Liver (tissue), 9 donors: ENCODE measurements around the gene HOXB3. TPM values are rescaled to one million over a fixed set of nuclear protein-coding genes. Genes with fewer than 3 reads are reported as not detected.

Experiments
- DNase-seq: peaks from one replicate; pipeline ENCODE4 v3.0.0-alpha.2; 2017; ENCODE audit warnings: low spot score
- H3K27ac ChIP-seq, 2 donors: one replicate each; pipeline ENCODE4 v1.7.0; 2013; ENCODE audit warnings: inconsistent platforms in 2 of 2, low read length in 2 of 2, control low read depth in 1 of 2, low read depth in 1 of 2, mild to moderate bottlenecking in 1 of 2
- H3K27me3 ChIP-seq, 4 donors: one replicate each; pipeline versions ENCODE4 v1.6.1 to v1.7.0; 2013; ENCODE audit warnings: low read length in 3 of 4, inconsistent platforms in 1 of 4, mild to moderate bottlenecking in 1 of 4, moderate library complexity in 1 of 4; ENCODE audit not compliant: control insufficient read depth in 4 of 4, insufficient read depth in 4 of 4
- H3K36me3 ChIP-seq, 4 donors: one replicate each; pipeline versions ENCODE4 v1.6.1 to v1.7.0; 2013; ENCODE audit warnings: low read length in 3 of 4, mild to moderate bottlenecking in 3 of 4, low read depth in 1 of 4, moderate library complexity in 1 of 4; ENCODE audit not compliant: control insufficient read depth in 4 of 4, insufficient read depth in 3 of 4
- H3K4me1 ChIP-seq, 4 donors: one replicate each; pipeline versions ENCODE4 v1.6.1 to v1.7.0; 2013; ENCODE audit warnings: low read length in 3 of 4, mild to moderate bottlenecking in 3 of 4, moderate library complexity in 1 of 4; ENCODE audit not compliant: control insufficient read depth in 4 of 4, insufficient read depth in 4 of 4
- H3K4me3 ChIP-seq, 3 donors: one replicate each; pipeline versions ENCODE4 v1.6.1 to v1.7.0; 2013; ENCODE audit warnings: low read length in 3 of 3, control low read depth in 1 of 3, low read depth in 1 of 3, mild to moderate bottlenecking in 1 of 3
- H3K9ac ChIP-seq, 2 donors: one replicate each; pipeline ENCODE4 v1.7.0; 2013; ENCODE audit warnings: low read length in 2 of 2, mild to moderate bottlenecking in 2 of 2, moderate library complexity in 2 of 2, control low read depth in 1 of 2, low read depth in 1 of 2
- H3K9me3 ChIP-seq, 4 donors: one replicate each; pipeline versions ENCODE4 v1.6.1 to v1.7.0; 2013; ENCODE audit warnings: low read length in 3 of 4; ENCODE audit not compliant: control insufficient read depth in 4 of 4
- ATF3 ChIP-seq: IDR thresholded peaks from 2 replicates; pipeline ENCODE4 v1.6.1; 2016; ENCODE audit warnings: antibody characterized with exemption
- CTCF ChIP-seq: fragments of 150-350 bp; IDR thresholded peaks from 2 replicates; pipeline ENCODE4 v1.5.1; 2017; ENCODE audit warnings: improper control_type of control experiment, low read depth, low read length; ENCODE audit not compliant: missing input control
- EGR1 ChIP-seq, 2 donors: IDR thresholded peaks; 2 replicates each; pipeline ENCODE4 v1.6.1; 2016 to 2018; ENCODE audit warnings: antibody characterized with exemption in 2 of 2, low read depth in 2 of 2
- FOXA1 ChIP-seq: IDR thresholded peaks from 2 replicates; pipeline ENCODE4 v1.6.1; 2016; ENCODE audit warnings: antibody characterized with exemption
- FOXA2 ChIP-seq: IDR thresholded peaks from 2 replicates; pipeline ENCODE4 v1.6.1; 2016; ENCODE audit warnings: antibody characterized with exemption
- GABPA ChIP-seq, 2 donors: IDR thresholded peaks in 1 of 2; conservative IDR thresholded peaks in 1 of 2; 2 replicates each; pipeline ENCODE4 v1.6.1; 2016; ENCODE audit warnings: antibody characterized with exemption in 2 of 2, mild to moderate bottlenecking in 1 of 2, moderate library complexity in 1 of 2
- HNF4A ChIP-seq, 2 donors: conservative IDR thresholded peaks; 2 replicates each; pipeline ENCODE4 v1.6.1; 2016; ENCODE audit warnings: antibody characterized with exemption in 2 of 2, mild to moderate bottlenecking in 2 of 2
- HNF4G ChIP-seq: IDR thresholded peaks from 2 replicates; pipeline ENCODE4 v1.6.1; 2016; ENCODE audit warnings: antibody characterized with exemption
- JUND ChIP-seq, 2 donors: IDR thresholded peaks; 2 replicates each; pipeline ENCODE4 v1.6.1; 2016; ENCODE audit warnings: antibody characterized with exemption in 2 of 2
- MAX ChIP-seq: IDR thresholded peaks from 2 replicates; pipeline ENCODE4 v1.6.1; 2016; ENCODE audit warnings: antibody characterized with exemption
- NR2F2 ChIP-seq: IDR thresholded peaks from 2 replicates; pipeline ENCODE4 v1.6.1; 2016; ENCODE audit warnings: antibody characterized with exemption
- RAD21 ChIP-seq, 2 donors: IDR thresholded peaks; 2 replicates each; pipeline ENCODE4 v1.6.1; 2016; ENCODE audit warnings: antibody characterized with exemption in 2 of 2, mild to moderate bottlenecking in 2 of 2
- REST ChIP-seq: IDR thresholded peaks from 2 replicates; pipeline ENCODE4 v1.6.1; 2016; ENCODE audit warnings: antibody characterized with exemption, mild to moderate bottlenecking
- RXRA ChIP-seq, 2 donors: IDR thresholded peaks; 2 replicates each; pipeline ENCODE4 v1.6.1; 2017 to 2018; ENCODE audit warnings: antibody characterized with exemption in 2 of 2, mild to moderate bottlenecking in 1 of 2
- SP1 ChIP-seq: IDR thresholded peaks from 2 replicates; pipeline ENCODE4 v1.6.1; 2018; ENCODE audit warnings: antibody characterized with exemption, mild to moderate bottlenecking
- TAF1 ChIP-seq: conservative IDR thresholded peaks from 2 replicates; pipeline ENCODE4 v1.6.1; 2016; ENCODE audit warnings: antibody characterized with exemption, mild to moderate bottlenecking
- YY1 ChIP-seq: IDR thresholded peaks from 2 replicates; pipeline ENCODE4 v1.6.1; 2016; ENCODE audit warnings: antibody characterized with exemption, mild to moderate bottlenecking
- ZBTB33 ChIP-seq: IDR thresholded peaks from 2 replicates; pipeline ENCODE4 v1.6.1; 2016; ENCODE audit warnings: antibody characterized with exemption
- WGBS: extraction: QIAGEN DNeasy Blood & Tissue Kit; methylation state at CpG from one replicate; pipeline ENCODE4 v1.1.7; 2013; 5-methylcytosine and 5-hydroxymethylcytosine counted together
- polyA plus RNA-seq, 2 donors: library from polyadenylated mRNA; stranded (reverse) in 1 of 2; unstranded in 1 of 2; fragments of 200-250 nt in 1 of 2; fragments of >200 nt in 1 of 2; fragmentation: Nextera tagmentation in 1 of 2; extraction: Ambion mirVana in 1 of 2; gene quantifications; one replicate each; pipeline versions ENCODE4 v1.2.1 to v1.2.3, GENCODE V29; 2013 to 2015
- total RNA-seq, 2 donors: library from RNA; depleted of rRNA; stranded (reverse); fragments of >200 nt; gene quantifications; one replicate each; pipeline ENCODE4 v1.2.3, GENCODE V29; 2014
- donor health status: healthy.
- donor health status: healthy.
- donor health status: healthy.
- donor health status: healthy.
- donor health status: healthy.

Gene HOXB3
- total and polyA plus RNA-seq, 4 donors, result 0.75 to 2.2 (median 1.2) TPM

GRCh38 chr17:48563385-48563838, 26.6 kb downstream of the HOXB3 start:
- no peak for TF ChIP-seq HNF4A (conservative IDR thresholded peaks at IDR 0.05)
- TF ChIP-seq GABPA (IDR thresholded peaks at IDR 0.05 in 1 of 2, conservative IDR thresholded peaks at IDR 0.05 in 1 of 2), result no peak
- no peak for TF ChIP-seq SP1
- no peak for TF ChIP-seq NR2F2
- TF ChIP-seq REST, result no peak
- Histone ChIP-seq H3K4me3 (peak overlapping the region in 1 of 3 donors; percentile 31), H3K27me3 (peaks cover 3 to 15% (median 9%) of the 10 kb centered on the region in 4 donors), H3K9me3 (no peaks in the 10 kb centered on the region), H3K9ac (no peak overlapping the region), H3K36me3 (no peaks in the 10 kb centered on the region), H3K4me1 (peaks cover 0 to 2% (median 0%) of the 10 kb centered on the region in 4 donors), H3K27ac (no peak overlapping the region)
- 35% methylated on average over 6 of the region's 6 CpGs for WGBS
- DNase-seq, result no peak

GRCh38 chr17:48562934-48563333, 27.1 kb downstream of the HOXB3 start:
- H3K4me1 ChIP-seq, result peaks cover 0 to 2% (median 0%) of the 10 kb centered on the region in 4 donors
- no peak overlapping the region for H3K27ac ChIP-seq
- H3K27me3 ChIP-seq, result peaks cover 3 to 15% (median 9%) of the 10 kb centered on the region in 4 donors
- TF ChIP-seq TAF1 (no peak), HNF4G (no peak), RXRA (IDR thresholded peaks at IDR 0.05) (no peak), MAX (no peak), SP1 (no peak), YY1 (no peak), ZBTB33 (no peak), NR2F2 (no peak), REST (no peak), FOXA2 (no peak), GABPA (IDR thresholded peaks at IDR 0.05 in 1 of 2, conservative IDR thresholded peaks at IDR 0.05 in 1 of 2) (no peak), RAD21 (IDR thresholded peaks at IDR 0.05) (no peak), FOXA1 (no peak), JUND (IDR thresholded peaks at IDR 0.05) (no peak), ATF3 (no peak), CTCF (no peak), EGR1 (IDR thresholded peaks at IDR 0.05; ENCODE audit: low read depth in 2 of 2) (no peak), HNF4A (conservative IDR thresholded peaks at IDR 0.05) (no peak)
- no peak for DNase-seq
- no peaks in the 10 kb centered on the region for H3K9me3 ChIP-seq
- H3K4me3 ChIP-seq, result no peak overlapping the region
- 26% methylated on average over 5 of the region's 5 CpGs for WGBS
- H3K9ac ChIP-seq, result no peak overlapping the region
- H3K36me3 ChIP-seq, result no peaks in the 10 kb centered on the region
